GM18502 (cell line): ENCODE measurements around the gene CUBN.
A peak's percentile ranks its signal among the peaks of the same experiment; 100 is the strongest.
"Not testable (repeated sequence)": the region's sequence is repeated elsewhere in the genome, so short reads cannot be mapped to it uniquely, and the experiment has no call there.

Source experiments
- ATAC-seq: cut with Tn5 transposase; IDR thresholded peaks from one replicate; pipeline ENCODE4 v1.9.1; 2021; ENCODE audit warnings: mild to moderate bottlenecking; ENCODE audit not compliant: unreplicated experiment, poor library complexity

The CUBN gene

GRCh38 chr10:16853809-16854208, 275.8 kb downstream of the CUBN start:
- no peak for ATAC-seq

- no peak for ATAC-seq
Measured at GRCh38 chr10:16853201-16853600, 276.4 kb downstream of the CUBN start.

- ATAC-seq: no peak
Measured at GRCh38 chr10:16852624-16853023, 277.0 kb downstream of the CUBN start.

GRCh38 chr10:16848562-16849154, 281.0 kb downstream of the CUBN start:
- ATAC-seq: no peak

GRCh38 chr10:16847644-16848043, 282.0 kb downstream of the CUBN start:
- ATAC-seq: no peak

GRCh38 chr10:16845248-16845647, 284.4 kb downstream of the CUBN start:
- ATAC-seq: no peak

- ATAC-seq: no peak
Measured at GRCh38 chr10:16843252-16843870, 286.2 kb downstream of the CUBN start.

- ATAC-seq: no peak
Measured at GRCh38 chr10:16835228-16835627, 294.4 kb downstream of the CUBN start.

- no peak for ATAC-seq
Measured at GRCh38 chr10:16832351-16833080, 297.1 kb downstream of the CUBN start.

- no peak for ATAC-seq
Measured at GRCh38 chr10:16828701-16829175, 300.9 kb downstream of the CUBN start.

- ATAC-seq: peak; percentile 89
Measured at GRCh38 chr10:16828114-16828568, 301.5 kb downstream of the CUBN start.

GRCh38 chr10:16827474-16827873, 302.1 kb downstream of the CUBN start:
- ATAC-seq: not testable (repeated sequence)

- ATAC-seq: no peak
Measured at GRCh38 chr10:16822726-16823360, 306.8 kb downstream of the CUBN start.

GRCh38 chr10:16822027-16822426, 307.6 kb downstream of the CUBN start:
- ATAC-seq: no peak

- no peak for ATAC-seq
Measured at GRCh38 chr10:16820421-16820820, 309.2 kb downstream of the CUBN start.

- ATAC-seq: no peak
Measured at GRCh38 chr10:16820018-16820417, 309.6 kb downstream of the CUBN start.

- ATAC-seq: no peak
Measured at GRCh38 chr10:16819436-16819835, 310.2 kb downstream of the CUBN start.

GRCh38 chr10:16819026-16819425, 310.6 kb downstream of the CUBN start:
- ATAC-seq: no peak

GRCh38 chr10:16817125-16818019, 312.2 kb downstream of the CUBN start, which contains the start of gene RSU1:
RSU1 (minus strand) TSS chr10:16817424; CDS start chr10:16817081, 343 bp downstream.
- ATAC-seq: peak; percentile 98

GRCh38 chr10:16816830-16817124, 312.8 kb downstream of the CUBN start:
- ATAC-seq: no peak
